Measurements from ENCODE around the gene LRP1B.

- TF ChIP-seq CTCF (IDR thresholded peaks at IDR 0.05) (no peak), POLR2A (IDR thresholded peaks at IDR 0.05) (no peak)
These were observed 364.6 kb downstream of the LRP1B start for GRCh38 chr2:141766225-141766624.

Measured in right lobe of liver (tissue), 4 donors.